B cell (primary cell): ENCODE measurements around the gene GPR18.

Source experiments
- EZH2 ChIP-seq: IDR thresholded peaks from 2 replicates; pipeline ENCODE4 v1.6.1; 2012; ENCODE audit warnings: borderline replicate concordance, low read depth, mild to moderate bottlenecking, moderate library complexity, low read length; ENCODE audit not compliant: insufficient read depth, poor library complexity, severe bottlenecking
- TF ChIP-seq, protein P1 (sequence below): fragments of 200-600 bp; IDR thresholded peaks from one replicate; pipeline ENCODE4 v1.8.0; 2022; ENCODE audit warnings: antibody characterized with exemption, mild to moderate bottlenecking

DNA sequence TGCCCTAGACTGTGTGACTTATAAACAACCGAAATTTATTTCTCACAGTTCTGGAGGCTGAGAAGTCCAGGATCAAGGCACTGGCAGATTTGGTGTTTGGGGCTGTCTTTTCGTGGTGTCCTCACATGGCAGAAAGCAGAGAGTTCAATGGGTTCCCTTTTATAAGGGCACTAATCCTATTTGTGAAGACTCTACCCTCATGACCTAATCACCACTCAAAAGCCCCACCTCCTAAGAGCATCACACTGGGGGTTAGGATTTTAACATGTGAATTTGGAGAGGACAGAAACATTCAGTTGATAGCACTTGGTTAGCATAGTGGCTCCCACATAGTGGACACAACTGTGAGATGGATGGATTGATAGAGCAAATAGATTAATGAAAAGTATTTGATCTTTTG lies 21.5 kb upstream of the GPR18 start:
- TF ChIP-seq, protein P1, sequence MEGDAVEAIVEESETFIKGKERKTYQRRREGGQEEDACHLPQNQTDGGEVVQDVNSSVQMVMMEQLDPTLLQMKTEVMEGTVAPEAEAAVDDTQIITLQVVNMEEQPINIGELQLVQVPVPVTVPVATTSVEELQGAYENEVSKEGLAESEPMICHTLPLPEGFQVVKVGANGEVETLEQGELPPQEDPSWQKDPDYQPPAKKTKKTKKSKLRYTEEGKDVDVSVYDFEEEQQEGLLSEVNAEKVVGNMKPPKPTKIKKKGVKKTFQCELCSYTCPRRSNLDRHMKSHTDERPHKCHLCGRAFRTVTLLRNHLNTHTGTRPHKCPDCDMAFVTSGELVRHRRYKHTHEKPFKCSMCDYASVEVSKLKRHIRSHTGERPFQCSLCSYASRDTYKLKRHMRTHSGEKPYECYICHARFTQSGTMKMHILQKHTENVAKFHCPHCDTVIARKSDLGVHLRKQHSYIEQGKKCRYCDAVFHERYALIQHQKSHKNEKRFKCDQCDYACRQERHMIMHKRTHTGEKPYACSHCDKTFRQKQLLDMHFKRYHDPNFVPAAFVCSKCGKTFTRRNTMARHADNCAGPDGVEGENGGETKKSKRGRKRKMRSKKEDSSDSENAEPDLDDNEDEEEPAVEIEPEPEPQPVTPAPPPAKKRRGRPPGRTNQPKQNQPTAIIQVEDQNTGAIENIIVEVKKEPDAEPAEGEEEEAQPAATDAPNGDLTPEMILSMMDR, result no peak
- no peak for TF ChIP-seq EZH2
